ENCODE results near the gene CYP4Z1.
"Not testable (repeated sequence)": the region's sequence is repeated elsewhere in the genome, so short reads cannot be mapped to it uniquely, and the experiment has no call there.

CYP4Z1 gene

DNA sequence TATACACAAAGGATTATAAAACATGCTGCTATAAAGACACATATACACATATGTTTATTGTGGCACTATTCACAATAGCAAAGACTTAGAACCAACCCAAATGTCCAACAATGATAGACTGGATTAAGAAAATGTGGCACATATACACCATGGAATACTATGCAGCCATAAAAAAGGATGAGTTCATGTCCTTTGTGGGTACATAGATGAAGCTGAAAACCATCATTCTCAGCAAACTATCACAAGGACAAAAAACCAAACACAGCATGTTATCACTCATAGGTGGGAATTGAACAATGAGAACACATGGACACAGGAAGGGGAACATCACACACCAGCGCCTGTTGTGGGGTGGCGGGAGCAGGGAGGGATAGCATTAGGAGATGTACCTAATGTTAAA, 60.0 kb downstream of the CYP4Z1 start:
- not testable (repeated sequence) for DNase-seq (ENCODE audit: low read depth, low spot score)

DNA sequence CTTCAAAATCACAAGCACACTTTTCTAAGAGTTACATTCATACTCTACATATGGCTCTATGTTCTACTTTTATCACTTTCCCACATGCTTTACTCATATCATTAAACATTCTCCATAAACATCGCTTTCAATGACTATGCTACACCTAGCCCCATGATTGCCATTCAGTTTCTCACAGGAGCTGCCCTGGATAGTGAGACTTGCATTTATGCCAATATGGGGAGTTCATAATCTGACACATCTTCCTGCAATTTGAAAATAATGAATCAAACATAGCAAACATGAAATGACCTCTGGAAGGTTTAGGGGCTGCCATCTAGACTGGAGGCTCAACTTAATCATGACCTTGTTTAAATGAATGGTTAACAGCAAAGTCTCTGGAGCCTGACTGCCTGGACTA, 61.2 kb downstream of the CYP4Z1 start:
- no peak for DNase-seq (ENCODE audit: low read depth, low spot score)

DNA sequence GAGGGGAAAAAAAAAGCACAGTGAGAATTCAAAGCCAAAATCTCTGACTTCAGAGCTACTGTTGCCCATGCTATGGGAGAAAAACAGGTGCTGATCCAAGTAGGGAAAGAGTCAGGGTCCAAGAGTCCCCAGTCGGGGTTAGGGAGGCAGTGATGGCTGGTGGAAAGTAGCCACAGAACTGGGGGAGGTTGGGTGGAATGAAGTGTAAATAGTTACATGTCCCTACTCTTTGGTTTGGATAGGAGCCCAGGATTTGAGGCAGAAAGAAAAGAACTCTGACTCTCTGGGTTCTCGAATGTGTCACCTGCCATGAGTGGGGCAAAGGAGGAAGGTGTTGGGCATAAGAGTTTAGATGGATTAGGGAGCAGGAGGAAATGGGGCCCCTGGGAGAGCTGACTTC, 61.8 kb downstream of the CYP4Z1 start:
- not testable (repeated sequence) for DNase-seq (ENCODE audit: low read depth, low spot score)

DNA sequence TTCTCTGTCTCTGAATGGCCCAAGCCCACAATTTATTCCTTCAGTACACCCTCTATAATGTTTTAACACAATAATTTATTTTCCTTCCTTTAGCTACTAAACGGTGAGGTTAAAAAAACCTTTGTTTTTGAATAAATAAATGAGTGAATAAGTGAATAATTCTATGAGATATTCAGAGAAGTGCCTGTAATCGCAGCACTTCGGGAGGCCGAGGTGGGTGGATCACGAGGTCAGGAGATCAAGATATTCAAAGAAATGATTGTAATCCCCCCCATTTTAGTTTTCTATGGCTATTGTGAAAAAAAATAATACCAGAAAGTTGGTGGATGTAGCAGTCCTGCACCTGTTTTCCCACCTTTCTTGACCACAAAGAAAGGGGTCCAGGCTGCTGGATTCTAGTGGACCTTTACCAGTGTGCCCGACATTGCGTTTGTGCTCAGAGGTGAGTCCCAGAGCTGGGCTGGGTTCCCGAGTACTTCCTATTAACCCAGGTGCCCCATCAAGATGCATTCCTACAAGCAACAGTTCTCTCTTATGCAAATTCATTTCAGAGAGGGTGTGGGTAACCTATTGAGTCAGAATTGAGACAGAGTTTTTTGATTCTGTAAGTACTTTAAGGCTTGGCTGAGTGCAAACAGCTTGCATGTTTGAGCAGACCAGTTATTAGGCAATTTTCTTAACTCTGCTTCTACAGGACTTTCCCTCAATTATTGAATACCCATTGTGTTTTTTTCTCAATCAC, 62.6 kb downstream of the CYP4Z1 start:
- not testable (repeated sequence) for DNase-seq (ENCODE audit: low read depth, low spot score)

DNA sequence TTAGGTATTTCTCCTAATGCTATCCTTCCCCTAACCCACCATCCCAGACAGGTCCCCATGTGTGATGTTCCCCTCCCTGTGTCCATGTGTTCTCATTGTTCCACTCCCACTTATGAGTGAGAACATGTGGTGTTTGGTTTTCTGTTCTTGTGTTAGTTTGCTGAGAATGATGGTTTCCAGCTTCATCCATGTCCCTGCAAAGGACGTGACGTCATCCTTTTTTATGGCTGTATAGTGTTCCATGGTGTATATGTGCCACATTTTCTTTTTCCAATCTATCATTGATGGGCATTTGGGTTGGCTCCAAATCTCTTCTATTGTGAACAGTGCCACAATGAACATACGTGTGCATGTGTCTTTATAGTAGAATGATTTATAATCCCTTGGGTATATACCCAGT, 65.6 kb downstream of the CYP4Z1 start:
- DNase-seq (ENCODE audit: low read depth, low spot score) = not testable (repeated sequence)

DNA sequence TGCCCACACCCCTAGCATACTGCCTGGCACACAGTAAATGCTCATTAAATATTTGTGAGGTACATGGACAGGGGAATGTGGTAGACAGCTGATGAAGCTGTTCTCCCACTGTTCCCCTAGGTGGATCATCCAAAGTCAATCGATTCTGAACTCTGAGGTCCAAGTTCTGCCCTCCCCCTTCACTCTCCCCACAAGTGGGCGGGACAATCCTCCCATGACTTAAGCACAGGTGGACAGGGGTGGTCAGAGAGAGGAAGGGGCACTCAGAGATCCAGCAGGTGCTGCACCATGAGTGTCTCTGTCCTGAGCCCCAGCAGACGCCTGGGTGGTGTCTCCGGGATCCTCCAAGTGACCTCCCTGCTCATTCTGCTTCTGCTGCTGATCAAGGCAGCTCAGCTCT, 70.2 kb downstream of the CYP4Z1 start, which contains the start of gene CYP4A22:
TSS of gene CYP4A22 (plus strand) at position 244 of the 400 bp plus-strand sequence. CDS start at position 289, 45 bp downstream.
- no peak for DNase-seq (ENCODE audit: low read depth, low spot score)

DNA sequence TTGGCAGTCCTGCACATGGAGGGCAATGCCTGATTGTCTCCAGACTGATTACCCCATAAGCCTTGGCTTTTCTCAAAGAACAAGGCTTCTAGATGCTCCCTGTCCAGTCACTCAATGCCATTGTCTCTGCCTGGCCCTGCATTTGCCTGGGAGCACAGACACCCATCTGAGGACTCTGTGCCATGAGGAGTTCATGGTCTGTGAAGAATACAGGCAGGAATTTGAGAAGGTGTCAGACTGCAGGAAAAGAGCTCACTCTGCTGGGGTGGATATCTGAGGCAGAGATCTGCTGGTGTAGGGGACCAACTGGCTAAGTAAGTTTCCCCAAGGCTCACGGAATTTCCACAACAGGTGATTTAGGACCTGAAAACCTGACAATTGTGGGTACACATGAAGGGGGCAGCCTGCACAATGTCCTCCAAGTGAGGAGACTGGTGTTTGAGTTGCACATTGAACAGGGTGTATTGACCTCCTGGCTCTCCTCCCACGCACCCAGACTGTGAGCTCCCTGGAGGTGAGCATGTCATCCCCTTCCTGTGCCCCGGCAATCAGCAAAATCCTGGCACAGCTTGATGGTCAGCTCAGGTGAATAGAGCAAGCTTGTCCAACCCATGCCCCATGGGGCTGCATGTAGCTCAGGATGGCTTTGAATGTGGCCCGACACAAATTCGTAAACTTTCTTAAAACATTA, 71.0 kb downstream of the CYP4Z1 start:
- DNase-seq (ENCODE audit: low read depth, low spot score) = no peak

DNA sequence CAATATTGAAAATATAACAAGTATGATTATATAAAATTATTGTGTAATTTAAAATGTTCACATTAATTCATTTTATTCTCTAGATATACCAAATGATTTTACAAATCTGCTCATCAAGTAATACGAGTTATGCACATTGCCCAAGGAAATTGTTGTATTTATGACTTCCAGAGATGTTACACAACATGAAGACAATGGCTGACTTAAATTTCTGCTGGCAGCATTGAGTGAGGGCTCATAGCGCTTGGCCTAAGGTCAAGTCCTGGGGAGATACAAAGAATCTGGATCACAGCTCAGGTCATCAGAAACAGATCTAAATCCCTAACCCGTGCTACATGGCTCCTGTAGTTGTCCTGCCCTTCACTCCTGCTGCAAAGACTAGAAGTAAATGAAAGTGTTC, 73.3 kb downstream of the CYP4Z1 start:
- not testable (repeated sequence) for DNase-seq (ENCODE audit: low read depth, low spot score)

DNA sequence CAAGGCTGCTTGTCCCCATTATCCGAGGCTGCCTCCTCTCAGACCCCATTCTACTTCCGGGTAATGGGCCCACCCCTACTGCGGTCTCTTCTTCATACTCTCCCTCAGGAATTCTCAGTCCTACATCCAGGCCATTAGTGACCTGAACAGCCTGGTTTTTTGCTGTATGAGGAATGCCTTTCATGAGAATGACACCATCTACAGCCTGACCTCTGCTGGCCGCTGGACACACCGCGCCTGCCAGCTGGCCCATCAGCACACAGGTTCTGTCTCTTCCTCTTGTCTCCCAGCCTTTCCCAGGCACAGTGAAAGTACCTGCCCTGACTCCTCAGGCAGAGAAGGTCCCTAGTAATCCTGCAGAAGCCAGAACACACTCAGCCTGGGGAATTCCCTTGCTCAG, 76.6 kb downstream of the CYP4Z1 start:
- DNase-seq (ENCODE audit: low read depth, low spot score) = peak; percentile 70

DNA sequence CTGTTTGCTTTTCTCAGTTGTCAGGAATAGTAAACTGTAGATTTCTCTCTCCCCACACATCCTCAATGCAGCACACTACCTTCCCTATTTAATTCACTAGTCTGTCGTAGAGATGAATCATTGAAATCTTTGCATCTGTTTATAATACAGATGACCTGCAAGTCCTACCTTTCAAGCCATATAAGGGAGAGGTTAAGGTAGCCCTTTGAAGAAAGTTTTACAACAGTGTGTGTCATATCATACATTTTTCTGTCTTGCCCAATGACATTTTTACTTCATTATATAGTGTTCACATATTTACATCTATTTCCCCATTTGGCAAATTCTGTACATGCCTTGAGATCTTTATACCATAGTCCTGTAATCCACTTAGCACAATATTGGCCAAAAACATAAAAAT, 79.5 kb downstream of the CYP4Z1 start:
- not testable (repeated sequence) for DNase-seq (ENCODE audit: low read depth, low spot score)

DNA sequence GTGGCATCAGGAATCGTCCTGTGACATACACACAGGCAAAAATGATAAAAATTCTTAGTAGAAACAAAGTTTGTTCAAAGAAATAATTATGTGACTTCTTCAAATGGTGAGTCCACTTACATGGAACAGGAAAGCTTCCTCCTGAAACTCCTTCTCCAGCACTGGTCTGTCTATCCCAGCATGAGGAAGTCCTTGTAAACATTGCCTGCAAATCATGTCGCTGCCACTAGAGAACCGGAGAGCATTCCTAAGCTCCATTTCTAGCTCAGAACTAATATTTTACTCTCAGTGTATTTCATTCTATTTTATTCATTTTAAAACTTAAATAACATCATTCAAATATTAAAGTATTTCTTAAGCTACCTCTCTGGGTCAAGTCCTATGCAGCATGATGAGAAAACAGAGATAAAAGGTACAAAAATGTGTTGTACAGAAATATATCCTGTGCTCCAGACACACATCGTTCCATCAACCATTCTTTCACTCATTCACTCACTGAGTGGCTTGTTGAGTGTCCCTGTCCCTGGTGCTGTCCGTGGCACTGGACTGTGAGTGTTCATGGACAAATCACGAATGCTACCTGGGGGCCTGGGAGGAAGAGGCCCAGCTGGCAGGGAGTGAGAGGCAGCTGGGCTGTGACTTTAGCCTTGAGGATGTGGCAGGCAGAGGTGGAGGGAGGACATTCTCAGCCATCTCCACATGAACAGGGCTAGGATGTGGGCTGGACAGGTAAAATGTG, 80.2 kb downstream of the CYP4Z1 start:
- DNase-seq (ENCODE audit: low read depth, low spot score) = no peak

DNA sequence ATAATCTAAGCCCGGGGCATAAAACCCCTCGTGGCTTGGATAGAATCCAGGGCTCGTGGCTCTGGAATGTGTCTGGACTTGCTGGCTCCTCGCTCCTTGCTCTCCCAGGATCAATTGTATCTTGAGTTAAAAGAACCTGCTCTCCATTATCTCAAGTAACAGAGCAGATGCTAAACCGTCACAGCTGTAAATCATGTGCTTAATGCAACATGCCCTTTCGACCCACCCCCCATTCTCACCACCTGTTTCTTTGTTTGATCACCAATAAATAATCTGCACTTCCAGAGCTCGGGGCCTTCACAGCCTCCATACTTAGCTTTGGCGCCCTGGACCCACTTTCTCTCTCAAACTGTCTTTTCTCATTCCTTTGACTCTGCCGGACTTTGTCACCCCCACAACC, 82.1 kb downstream of the CYP4Z1 start:
- peak; percentile 33 for DNase-seq (ENCODE audit: low read depth, low spot score)

DNA sequence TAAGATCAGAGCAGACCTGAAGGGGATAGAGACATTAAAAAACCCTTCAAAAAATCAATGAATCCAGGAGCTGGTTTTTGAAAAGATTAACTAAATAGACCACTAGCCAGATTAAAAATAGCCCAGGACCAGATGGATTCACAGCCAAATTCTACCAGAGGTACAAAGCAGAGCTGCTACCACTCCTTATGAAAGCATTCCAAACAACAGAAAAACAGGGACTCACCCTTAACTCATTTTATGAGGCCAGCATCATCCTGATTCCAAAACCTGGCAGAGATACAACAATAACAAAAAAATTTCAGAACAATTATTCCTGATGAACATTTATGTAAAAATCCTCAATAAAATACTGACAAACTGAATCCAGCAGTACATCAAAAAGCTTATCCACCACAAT, 89.4 kb downstream of the CYP4Z1 start:
- DNase-seq (ENCODE audit: low read depth, low spot score) = not testable (repeated sequence)

DNA sequence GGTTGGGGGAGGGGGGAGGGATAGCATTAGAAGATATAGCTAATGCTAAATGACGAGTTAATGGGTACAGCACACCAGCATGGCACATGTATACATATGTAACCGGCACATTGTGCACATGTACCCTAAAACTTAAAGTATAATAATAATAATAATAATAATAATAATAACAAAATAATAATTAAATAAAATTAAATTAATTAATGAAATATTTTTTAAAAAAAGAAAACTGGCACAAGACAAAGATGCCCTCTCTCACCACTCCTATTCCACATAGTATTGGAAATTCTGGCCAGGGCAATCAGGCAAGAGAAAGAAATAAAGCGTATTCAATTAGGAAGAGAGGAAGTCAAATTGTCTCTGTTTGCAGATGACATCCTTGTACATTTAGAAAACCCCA, 90.9 kb downstream of the CYP4Z1 start:
- DNase-seq (ENCODE audit: low read depth, low spot score) = not testable (repeated sequence)

DNA sequence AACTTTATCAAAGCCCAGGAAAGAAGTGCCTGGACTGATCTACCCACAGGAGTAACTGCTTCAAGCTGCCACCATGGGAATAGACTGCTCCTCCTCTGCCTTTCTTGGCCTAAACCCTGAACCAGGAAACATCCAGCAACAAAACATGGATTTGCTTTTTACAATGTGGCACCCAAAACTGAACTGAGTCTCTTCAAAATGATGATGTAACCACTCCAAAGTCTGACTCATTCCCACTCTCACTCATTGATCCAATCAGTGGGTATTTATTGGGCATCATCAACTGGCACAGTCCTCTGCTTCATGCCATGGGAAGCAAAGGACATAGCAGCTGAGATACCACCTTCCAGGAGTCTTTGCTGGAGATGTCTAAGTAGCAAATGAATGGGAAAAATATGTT, 93.7 kb downstream of the CYP4Z1 start:
- DNase-seq (ENCODE audit: low read depth, low spot score) = no peak

DNA sequence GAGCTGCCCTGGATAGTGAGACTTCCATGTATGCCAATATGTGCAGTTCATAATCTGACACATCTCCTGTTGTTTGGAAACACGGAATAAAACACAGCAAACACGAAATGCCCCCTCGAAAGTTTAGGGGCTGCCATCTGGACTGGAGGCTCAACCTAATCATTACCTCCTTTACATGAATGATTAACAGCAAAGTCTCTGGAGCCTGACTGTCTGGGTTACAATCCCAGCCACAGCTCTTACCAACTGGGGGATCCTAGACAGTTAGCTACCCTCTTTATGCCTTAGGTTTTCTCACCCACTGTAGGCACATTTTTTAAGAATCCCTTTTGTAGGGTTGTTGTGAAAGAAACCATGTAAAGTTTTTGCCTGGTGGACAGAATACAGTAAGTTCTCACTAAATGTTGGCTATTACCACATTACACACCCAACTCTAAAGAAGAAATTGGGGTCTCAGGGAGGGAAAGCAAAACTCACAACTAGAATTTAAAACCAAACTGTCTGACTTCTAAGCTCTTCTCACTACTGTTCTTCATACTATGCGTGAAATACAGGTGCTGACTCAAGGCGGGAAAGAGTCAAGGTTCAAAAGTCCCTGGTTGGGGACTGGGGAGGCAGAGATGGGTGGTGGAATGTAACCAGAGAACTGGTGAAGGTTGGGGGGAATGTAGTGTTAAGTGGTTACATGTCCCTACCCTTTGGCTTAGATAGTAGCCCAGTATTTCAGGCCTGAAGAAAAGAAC, 94.4 kb downstream of the CYP4Z1 start:
- no peak for DNase-seq (ENCODE audit: low read depth, low spot score)

DNA sequence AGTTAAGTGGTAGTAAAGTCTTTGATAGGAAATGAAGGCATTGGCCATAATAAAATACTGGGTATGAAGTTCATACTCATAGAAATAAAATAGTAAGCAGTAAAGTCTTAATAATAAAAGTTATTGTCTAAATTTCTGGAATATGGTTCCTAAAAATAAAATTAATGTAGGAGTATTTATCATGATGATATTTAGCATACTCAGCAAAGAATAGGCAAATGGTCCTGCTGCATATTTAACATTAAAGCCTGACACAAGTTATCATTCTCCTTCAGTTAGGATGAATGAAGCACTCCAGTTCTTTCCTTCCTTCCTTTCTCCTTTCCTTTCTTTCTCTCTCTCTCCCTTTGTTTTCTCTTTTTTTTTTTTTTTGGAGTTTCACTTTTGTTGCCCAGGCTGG, 97.5 kb downstream of the CYP4Z1 start:
- no peak for DNase-seq (ENCODE audit: low read depth, low spot score)

Measured in ELF-1 (cell line).